PC-3 (cell line): ENCODE data around the gene CCDC92. TPM values are rescaled to one million over a fixed set of nuclear protein-coding genes. Genes with fewer than 3 reads are reported as not detected.

Experiments used
- ATAC-seq: fragments of 200-7000 bp; cut with Tn5 transposase; 2 replicates; pipeline ENCODE4 v1.9.1; 2020; ENCODE audit warnings: mild to moderate bottlenecking, moderate library complexity
- BruUV-seq: library from RNA; stranded (reverse); fragments of 400-500 nt; replicated peaks from 2 replicates; lab custom pipeline; 2021; lab: Mats Ljungman, UMichigan
- CTCF ChIA-PET: fragments of 300-600 bp; sonication (Branson Sonifier 250); formaldehyde crosslinking; loops from one replicate; lab custom pipeline; 2022; ENCODE audit warnings: antibody characterized with exemption; lab: Charles Lee
- POLR2A ChIA-PET: fragments of 300-600 bp; sonication (Branson Sonifier 250); formaldehyde crosslinking; loops from one replicate; lab custom pipeline; 2022; ENCODE audit warnings: antibody characterized with exemption; ENCODE audit not compliant: unreplicated experiment; lab: Charles Lee
- DNase-seq: peaks from one replicate; pipeline ENCODE4 v3.0.0-alpha.2; 2015
- H2AFZ ChIP-seq: fragments of 300-600 bp; sonication (generic); 2 replicates; pipeline ENCODE4 v1.6.0; 2016; ENCODE audit warnings: antibody characterized with exemption, low read length
- H3F3A ChIP-seq: fragments of 300-600 bp; sonication (generic); one replicate; pipeline ENCODE4 v1.6.0; 2017; ENCODE audit warnings: antibody characterized with exemption, low read length, control low read depth, mild to moderate bottlenecking; ENCODE audit not compliant: unreplicated experiment
- H3K27ac ChIP-seq: fragments of 300-600 bp; sonication (generic); 2 replicates; pipeline ENCODE4 v1.5.1; 2016; ENCODE audit warnings: mild to moderate bottlenecking, low read length
- H3K27me3 ChIP-seq: fragments of 300-600 bp; sonication (generic); 2 replicates; pipeline ENCODE4 v1.6.1; 2016; ENCODE audit warnings: low read length, mixed read lengths
- H3K36me3 ChIP-seq: fragments of 300-600 bp; sonication (generic); 2 replicates; pipeline ENCODE4 v1.6.1; 2016; ENCODE audit warnings: low read depth, mixed run types, low read length, mixed read lengths
- H3K4me1 ChIP-seq: fragments of 300-600 bp; sonication (generic); 2 replicates; pipeline ENCODE4 v1.5.1; 2016; ENCODE audit warnings: low read length; ENCODE audit not compliant: insufficient read depth
- H3K4me2 ChIP-seq: fragments of 300-600 bp; sonication (generic); 2 replicates; pipeline ENCODE4 v1.6.0; 2016; ENCODE audit warnings: low read length
- H3K4me3 ChIP-seq: fragments of 300-600 bp; sonication (generic); 2 replicates; pipeline ENCODE4 v1.5.1; 2016; ENCODE audit warnings: mild to moderate bottlenecking, low read length, mixed read lengths
- H3K79me2 ChIP-seq: fragments of 300-600 bp; sonication (generic); 2 replicates; pipeline ENCODE4 v1.6.1; 2017; ENCODE audit warnings: low read length, mixed read lengths
- H3K9ac ChIP-seq: fragments of 300-600 bp; sonication (generic); 2 replicates; pipeline ENCODE4 v1.6.0; 2016; ENCODE audit warnings: mild to moderate bottlenecking, low read length
- H3K9me2 ChIP-seq: fragments of 300-600 bp; sonication (generic); replicated peaks from 2 replicates; pipeline ENCODE4 v1.6.1; 2016; ENCODE audit warnings: mixed run types, low read length, mixed read lengths
- H3K9me3 ChIP-seq: fragments of 300-600 bp; sonication (generic); 2 replicates; pipeline ENCODE4 v1.6.1; 2016; ENCODE audit warnings: low read length, mixed read lengths
- H4K20me1 ChIP-seq: fragments of 300-600 bp; sonication (generic); 2 replicates; pipeline ENCODE4 v1.6.1; 2016; ENCODE audit warnings: low read length, mixed read lengths
- CTCF ChIP-seq: fragments of 300-600 bp; sonication (generic); conservative IDR thresholded peaks from 2 replicates; pipeline ENCODE4 v1.5.1; 2017; ENCODE audit warnings: antibody characterized with exemption, low read depth, mild to moderate bottlenecking, low read length
- EZH2 ChIP-seq: fragments of 300-600 bp; sonication (generic); IDR thresholded peaks from one replicate; pipeline ENCODE4 v1.6.1; 2017; ENCODE audit warnings: antibody characterized with exemption, mild to moderate bottlenecking, low read length; ENCODE audit not compliant: unreplicated experiment
- EZH2phosphoT487 ChIP-seq: fragments of 300-600 bp; sonication (generic); IDR thresholded peaks from 2 replicates; pipeline ENCODE4 v1.6.1; 2018; ENCODE audit warnings: mild to moderate bottlenecking, antibody characterized with exemption, low read length, borderline replicate concordance
- intact Hi-C: fragments of 100-400 bp; cut with micrococcal nuclease; formaldehyde crosslinking; loops from 2 replicates; pipeline ENCODE4 v1.9.0; 2023
- total RNA-seq: library from RNA; depleted of rRNA; stranded (reverse); fragments of >200 nt; gene quantifications from 2 replicates; pipeline ENCODE4 v1.2.3, GENCODE V29; 2014

CCDC92 gene
- total RNA-seq, 1 experiment from 2014 or later: 9.6 TPM

DNA sequence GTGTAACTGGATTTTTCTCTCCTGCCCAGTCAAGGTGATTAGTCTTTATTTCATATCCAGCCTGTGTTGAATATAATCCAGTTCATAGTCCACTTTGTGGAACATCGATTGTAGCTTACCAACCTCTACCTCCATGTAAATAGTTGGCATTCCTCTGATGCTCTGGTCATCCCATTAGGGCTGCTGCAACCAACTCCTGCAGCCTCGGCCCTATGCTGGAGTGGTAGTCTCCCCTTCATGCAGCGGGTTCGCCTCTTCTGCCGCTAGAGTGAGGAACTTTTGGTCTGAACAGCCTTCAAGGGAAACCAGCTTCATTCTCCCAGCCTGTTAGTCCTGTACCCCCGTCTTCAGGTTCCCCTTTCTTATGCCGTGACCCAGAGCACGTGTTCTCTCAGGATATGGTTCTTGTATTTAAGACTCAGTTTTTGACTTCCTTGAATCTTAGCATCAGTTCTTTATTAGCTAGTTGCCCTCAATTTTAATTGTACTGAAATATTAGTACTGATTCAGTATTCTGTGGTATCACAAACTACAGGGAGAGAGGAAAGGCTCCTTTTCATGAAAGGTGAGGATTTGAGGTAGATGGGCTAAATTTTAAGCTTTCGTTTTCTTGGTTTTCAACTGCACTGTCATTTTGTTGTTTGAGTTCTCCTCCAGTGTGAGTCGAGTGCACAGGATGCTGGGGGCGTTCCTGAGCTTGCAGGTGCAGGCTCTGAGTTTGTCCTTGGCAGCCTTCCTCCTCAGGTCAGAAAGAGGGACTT, 33.6 kb upstream of the CCDC92 start:
- Histone ChIP-seq H3K36me3 (peaks cover 15% of the 10 kb centered on the region; the same call in 1 of the 2 replicates), H3K9ac (no peak overlapping the region), H3K9me3 (no peaks in the 10 kb centered on the region), H3K4me3 (no peak overlapping the region), H3K4me1 (no peaks in the 10 kb centered on the region), H3K27ac (no peak overlapping the region), H3K27me3 (no peaks in the 10 kb centered on the region), H3K79me2 (peaks cover 7% of the 10 kb centered on the region; the same call in 1 of the 2 replicates), H3F3A (no peaks in the 10 kb centered on the region), H4K20me1 (0 out of 2 replicates have a peak, but pooled peaks cover 6% of the 10 kb centered on the region), H3K4me2 (no peak overlapping the region), H3K9me2 (no peaks in the 10 kb centered on the region), H2AFZ (no peak overlapping the region)
- ATAC-seq (no peak), DNase-seq (no peak)
- TF ChIP-seq CTCF (no peak), EZH2phosphoT487 (no peak), EZH2 (no peak)
- BruUV-seq: no TSS peak
- intact Hi-C loops: no loop called here
- ChIA-PET POLR2A (no interaction called here), CTCF (no interaction called here)

DNA sequence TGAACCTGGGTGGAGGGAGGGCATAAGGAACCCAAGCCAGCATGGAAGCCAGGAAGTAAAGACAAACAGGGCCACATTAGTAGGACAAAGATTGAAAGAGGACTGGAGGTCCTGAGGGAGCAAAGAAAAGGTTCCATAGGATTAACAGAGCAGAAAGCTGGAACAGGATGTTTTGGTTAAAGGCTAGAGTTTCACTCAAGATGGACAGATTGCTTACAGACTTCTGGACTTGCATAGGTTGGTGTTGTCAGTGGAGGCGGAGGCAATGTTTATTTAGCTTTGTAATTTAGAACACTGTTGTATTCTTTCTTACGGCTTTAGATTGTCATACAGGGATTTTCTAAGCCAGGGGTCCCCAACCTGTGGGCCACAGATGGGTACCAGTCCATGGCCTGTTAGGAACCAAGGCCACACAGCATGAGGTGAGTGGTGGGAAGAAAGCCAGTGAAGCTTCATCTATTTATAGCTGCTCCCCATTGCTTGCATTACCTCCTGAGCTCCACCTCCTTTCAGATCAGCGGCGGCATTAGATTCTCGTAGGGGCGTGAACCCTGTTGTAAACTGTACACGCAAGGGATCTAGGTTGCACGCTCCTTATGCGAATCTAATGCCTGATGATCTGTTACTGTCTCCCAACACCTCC, 31.7 kb upstream of the CCDC92 start:
- no peaks in the 10 kb centered on the region for H3F3A ChIP-seq
- no TSS peak for BruUV-seq
- H3K4me1 ChIP-seq: no peaks in the 10 kb centered on the region
- H2AFZ ChIP-seq: no peak overlapping the region
- no peaks in the 10 kb centered on the region for H3K27me3 ChIP-seq
- no peaks in the 10 kb centered on the region for H3K9me3 ChIP-seq
- 0 out of 2 replicates have a peak, but pooled peaks cover 6% of the 10 kb centered on the region for H4K20me1 ChIP-seq
- peaks cover 7% of the 10 kb centered on the region; the same call in 1 of the 2 replicates for H3K36me3 ChIP-seq
- POLR2A ChIA-PET: no interaction called here
- intact Hi-C loops: no loop called here
- CTCF ChIA-PET: no interaction called here
- no peaks in the 10 kb centered on the region for H3K9me2 ChIP-seq
- DNase-seq (no peak), ATAC-seq (no peak)
- TF ChIP-seq CTCF (no peak), EZH2 (no peak), EZH2phosphoT487 (no peak)
- no peak overlapping the region for H3K4me3 ChIP-seq
- H3K4me2 ChIP-seq: no peak overlapping the region
- no peak overlapping the region for H3K9ac ChIP-seq
- H3K79me2 ChIP-seq: peaks cover 7% of the 10 kb centered on the region; the same call in 1 of the 2 replicates
- H3K27ac ChIP-seq: no peak overlapping the region

- Histone ChIP-seq H3K9me2 (no peaks in the 10 kb centered on the region), H4K20me1 (no peaks in the 10 kb centered on the region; the same call in 1 of the 2 replicates), H3K27me3 (no peaks in the 10 kb centered on the region), H3K36me3 (peaks cover 16% of the 10 kb centered on the region; the same call in 1 of the 2 replicates), H3K4me1 (no peaks in the 10 kb centered on the region), H3K4me3 (no peak overlapping the region), H2AFZ (no peak overlapping the region), H3K4me2 (no peak overlapping the region), H3K9ac (no peak overlapping the region), H3K79me2 (0 out of 2 replicates have a peak, but pooled peaks cover 1% of the 10 kb centered on the region), H3F3A (no peaks in the 10 kb centered on the region), H3K27ac (no peak overlapping the region), H3K9me3 (no peaks in the 10 kb centered on the region)
- ChIA-PET POLR2A (no interaction called here), CTCF (no interaction called here)
- no TSS peak for BruUV-seq
- intact Hi-C loops: no loop called here
- ATAC-seq (no peak), DNase-seq (no peak)
- TF ChIP-seq EZH2 (no peak), CTCF (no peak), EZH2phosphoT487 (no peak)
Measured at GRCh38 chr12:124002654-124003053, 30.0 kb upstream of the CCDC92 start.
